K562 (cell line): ENCODE results near the gene LMAN1L. TPM values are rescaled to one million over a fixed set of nuclear protein-coding genes. Genes with fewer than 3 reads are reported as not detected.

Experiments used
- ATAC-seq: fragments of 200-7000 bp; cut with Tn5 transposase; 3 replicates; pipeline ENCODE4 v1.9.1; 2020; ENCODE audit warnings: moderate library complexity
- BruUV-seq: library from RNA; stranded (reverse); fragments of 400-500 nt; replicated peaks from 2 replicates; lab custom pipeline; 2021; lab: Mats Ljungman, UMichigan
- CTCF ChIA-PET: fragments of 300-600 bp; formaldehyde crosslinking; extraction: SDS; loops from one replicate; lab custom pipeline; 2021; ENCODE audit warnings: low intra/inter-chr PET ratio; lab: Yijun Ruan, JAX
- POLR2A ChIA-PET: fragments of 300-600, 350-650 bp; sonication (Branson Sonifier 250); formaldehyde crosslinking; extraction: SDS; loops from one replicate; lab custom pipeline; 2021; ENCODE audit warnings: antibody characterized with exemption, inconsistent platforms; lab: Yijun Ruan, JAX
- DNase-seq, 4 experiments: peaks; one replicate each; pipeline versions ENCODE4 v3.0.0 to v3.0.0-alpha.2; 2011 to 2018; ENCODE audit warnings: low spot score in 3 of 4, mixed read lengths in 3 of 4; ENCODE audit errors: extremely low read depth in 1 of 4
- FAIRE-seq: peaks from 2 replicates; lab custom pipeline; 2011; peaks lifted over from hg19 to GRCh38; lab: Jason Lieb, UNC
- H2AFZ ChIP-seq: 2 replicates; pipeline ENCODE4 v1.6.0; 2011; ENCODE audit warnings: low read depth, low read length, control low read depth, inconsistent platforms
- H3K27ac ChIP-seq: fragments of 200-600 bp; 3 replicates; pipeline ENCODE4 v1.8.0; 2011; ENCODE audit warnings: low read depth, mild to moderate bottlenecking, control low read depth, inconsistent platforms, low read length, moderate library complexity, mixed read lengths; ENCODE audit errors: extremely low read depth
- H3K27me3 ChIP-seq, 2 experiments: fragments of 300-600 bp in 1 of 2; 2 replicates in 1 of 2; 3 replicates in 1 of 2; pipeline versions ENCODE4 v1.6.0 to v1.8.0; 2011; ENCODE audit warnings: inconsistent platforms in 2 of 2, low read length in 2 of 2, mild to moderate bottlenecking in 1 of 2, mixed read lengths in 1 of 2, moderate library complexity in 1 of 2; ENCODE audit not compliant: control insufficient read depth in 2 of 2, insufficient read depth in 2 of 2
- H3K36me3 ChIP-seq: fragments of 300-600 bp; 3 replicates; pipeline ENCODE4 v1.8.0; 2011; ENCODE audit warnings: mild to moderate bottlenecking, low read length, inconsistent platforms; ENCODE audit not compliant: control insufficient read depth, insufficient read depth
- H3K4me1 ChIP-seq, 2 experiments: fragments of 200-600 bp in 1 of 2; replicated peaks in 1 of 2; 2 replicates in 1 of 2; 3 replicates in 1 of 2; pipeline versions ENCODE4 v1.5.1 to v1.8.0; 2011; ENCODE audit warnings: inconsistent platforms in 2 of 2, low read length in 2 of 2, mild to moderate bottlenecking in 1 of 2, mixed read lengths in 1 of 2, moderate library complexity in 1 of 2; ENCODE audit not compliant: control insufficient read depth in 2 of 2, insufficient read depth in 2 of 2
- H3K4me2 ChIP-seq: 2 replicates; pipeline ENCODE4 v1.6.1; 2011; ENCODE audit warnings: low read length, control low read depth, inconsistent platforms, mixed read lengths; ENCODE audit not compliant: insufficient read depth
- H3K4me3 ChIP-seq: fragments of 200-600 bp; sonication (generic), shearing (Covaris generic); 2 replicates; pipeline ENCODE4 v1.5.1; 2016; ENCODE audit warnings: control low read depth, inconsistent platforms
- H3K79me2 ChIP-seq: fragments of 200-600 bp; 3 replicates; pipeline ENCODE4 v1.8.0; 2011; ENCODE audit warnings: low read length, inconsistent platforms; ENCODE audit not compliant: control insufficient read depth, insufficient read depth
- H3K9ac ChIP-seq, 2 experiments: 2 replicates each; pipeline versions ENCODE4 v1.6.0 to v1.6.1; 2011; ENCODE audit warnings: low read depth in 2 of 2, low read length in 2 of 2, control low read depth in 1 of 2, inconsistent platforms in 1 of 2, mild to moderate bottlenecking in 1 of 2, mixed read lengths in 1 of 2; ENCODE audit not compliant: insufficient read depth in 1 of 2
- H3K9me1 ChIP-seq: one replicate; pipeline ENCODE4 v1.6.0; 2011; ENCODE audit warnings: inconsistent platforms, mild to moderate bottlenecking, low read length, moderate library complexity; ENCODE audit not compliant: control insufficient read depth, insufficient read depth
- H3K9me3 ChIP-seq: replicated peaks from 2 replicates; pipeline ENCODE4 v1.5.1; 2011; ENCODE audit warnings: low read depth, low read length, inconsistent platforms; ENCODE audit not compliant: control insufficient read depth, insufficient read depth
- H4K20me1 ChIP-seq: replicated peaks from 2 replicates; pipeline ENCODE4 v1.6.1; 2011; ENCODE audit warnings: low read length, inconsistent platforms, mixed read lengths; ENCODE audit not compliant: control insufficient read depth, insufficient read depth
- ARID2 ChIP-seq: fragments of 450-650 bp; IDR thresholded peaks from 2 replicates; pipeline ENCODE4 v1.6.1; 2017; ENCODE audit warnings: antibody characterized with exemption, mild to moderate bottlenecking
- ATF1 ChIP-seq, 2 experiments: fragments of 450-650 bp in 1 of 2; IDR thresholded peaks; 2 replicates each; pipeline ENCODE4 v1.6.1; 2016; ENCODE audit warnings: missing compliant biosample characterization in 1 of 2, missing genetic modification characterization in 1 of 2
- HDGF ChIP-seq: fragments of 450-650 bp; IDR thresholded peaks from 2 replicates; pipeline ENCODE4 v1.6.1; 2016
- MYNN ChIP-seq, 2 experiments: sonication (generic); formaldehyde crosslinking in 1 of 2; IDR thresholded peaks; 2 replicates each; pipeline versions ENCODE4 v1.5.0 to v1.6.1; 2016 to 2020; ENCODE audit warnings: antibody characterized with exemption in 1 of 2, missing genetic modification reagents in 1 of 2
- NCOA4 ChIP-seq: fragments of 450-650 bp; IDR thresholded peaks from 2 replicates; pipeline ENCODE4 v1.6.1; 2018; ENCODE audit warnings: mild to moderate bottlenecking; ENCODE audit not compliant: partially characterized antibody
- PHF8 ChIP-seq: fragments of 200-600 bp; sonication (generic); IDR thresholded peaks from 2 replicates; pipeline ENCODE4 v1.6.1; 2012; ENCODE audit warnings: mixed run types, mild to moderate bottlenecking, inconsistent platforms, low read length, moderate library complexity, borderline replicate concordance
- POLR2AphosphoS2 ChIP-seq: IDR thresholded peaks from 2 replicates; pipeline ENCODE4 v1.6.1; 2012; ENCODE audit warnings: low read length, improper control_type of control experiment
- REST ChIP-seq, 2 experiments: fragments of 450-650 bp; formaldehyde crosslinking in 1 of 2; IDR thresholded peaks; 2 replicates each; pipeline versions ENCODE4 v1.4.0 to v1.6.1; 2014 to 2020; ENCODE audit warnings: mild to moderate bottlenecking in 2 of 2, borderline replicate concordance in 1 of 2, low read depth in 1 of 2
- RFX1 ChIP-seq: fragments of 450-650 bp; IDR thresholded peaks from 2 replicates; pipeline ENCODE4 v1.6.1; 2016; ENCODE audit warnings: mild to moderate bottlenecking, moderate library complexity
- TCF7L2 ChIP-seq: fragments of 150-350 bp; IDR thresholded peaks from 2 replicates; pipeline ENCODE4 v1.6.1; 2016; ENCODE audit warnings: low read depth, mild to moderate bottlenecking, low read length, moderate library complexity
- ZNF174 ChIP-seq: fragments of 250-450 bp; sonication (Bioruptor Pico); IDR thresholded peaks from 2 replicates; pipeline ENCODE4 v1.4.0; 2020; ENCODE audit warnings: mild to moderate bottlenecking
- WGBS: fragments of 100-300 bp; shearing (Covaris generic); methylation state at CpG from one replicate; pipeline ENCODE4 v1.1.6; 2016; ENCODE audit warnings: low coverage, mixed read lengths; ENCODE audit not compliant: insufficient coverage; ENCODE audit errors: missing lambda C conversion rate; 5-methylcytosine and 5-hydroxymethylcytosine counted together
- in situ Hi-C: fragments of 300-500 bp; cut with MboI; formaldehyde crosslinking; loops from 4 replicates; pipeline ENCODE4 v1.15.0; 2018; ENCODE audit warnings: inconsistent platforms, mixed read lengths
- intact Hi-C: fragments of 100-400 bp; cut with micrococcal nuclease; formaldehyde crosslinking; loops from 2 replicates; pipeline ENCODE4 v1.14.2; 2022
- polyA plus RNA-seq, 8 experiments: library from polyadenylated mRNA; depleted of rRNA in 4 of 8; stranded (reverse) in 5 of 8; unstranded in 3 of 8; fragments of >200 nt; fragmentation: Nextera tagmentation in 2 of 8; fragmentation: Illumina TruSeq in 1 of 8; extraction: Ambion mirVana in 2 of 8; extraction: Trizol in 1 of 8; gene quantifications; 2 replicates each; pipeline versions ENCODE4 v1.2.1 to v1.2.3, GENCODE V29; 2011 to 2014; ENCODE audit warnings: inconsistent platforms in 1 of 8, missing spikeins in 1 of 8
- total RNA-seq, 7 experiments: library from RNA; depleted of rRNA in 6 of 7; stranded (reverse); fragments of >200 nt in 6 of 7; fragmentation: Illumina TruSeq in 2 of 7; extraction: Trizol in 2 of 7; gene quantifications; 2 replicates each; pipeline versions ENCODE4 v1.2.1 to v1.2.3, GENCODE V29; 2011 to 2021; ENCODE audit warnings: low replicate concordance in 1 of 7
- TF ChIP-seq, protein P1 (sequence below): fragments of 450-650 bp; formaldehyde crosslinking; IDR thresholded peaks from 2 replicates; pipeline ENCODE4 v1.4.0; 2020; ENCODE audit warnings: mild to moderate bottlenecking

Gene LMAN1L
- total and polyA plus RNA-seq, 9 of the 15 experiments (the other 6 are each of a cell fraction or from before 2014, with no cell fraction given) = not detected

DNA sequence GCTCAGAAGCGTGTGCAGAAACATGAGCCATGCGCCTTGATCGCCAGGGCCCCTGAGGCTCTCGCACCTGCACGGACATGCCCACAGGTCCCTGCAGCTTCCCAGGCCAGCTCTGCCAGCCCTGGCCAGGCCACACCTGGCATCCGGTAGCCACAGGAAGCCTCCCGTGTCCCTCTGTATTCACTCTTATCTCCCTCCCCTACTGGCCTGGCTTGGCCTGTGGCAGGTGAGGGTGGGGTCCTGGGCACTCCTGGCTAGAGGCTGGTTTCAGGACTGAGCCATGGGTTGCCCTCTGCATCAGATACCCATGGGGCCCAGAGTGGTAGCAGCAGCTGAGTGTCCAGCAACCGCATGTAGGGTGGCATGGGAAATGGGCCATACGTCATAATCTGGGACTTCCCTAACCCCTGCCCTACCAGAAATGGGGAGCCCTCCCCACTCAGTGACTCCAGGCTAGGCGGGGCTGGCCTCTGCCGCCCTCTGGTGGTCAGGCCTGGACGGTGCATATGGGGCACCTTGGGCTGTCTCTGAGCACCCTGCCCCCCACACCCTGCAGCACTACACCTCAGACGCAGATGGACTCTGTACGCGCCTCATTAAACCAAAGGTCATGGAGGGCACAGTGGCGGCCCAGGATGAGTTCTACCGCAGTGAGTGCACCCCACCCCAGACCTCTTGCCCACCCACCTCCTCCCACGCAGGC, 12.6 kb upstream of the LMAN1L start:
- no peak overlapping the region for H3K4me2 ChIP-seq
- no peak for TF ChIP-seq ZNF174 (CRISPR knock-in tag)
- TF ChIP-seq MYNN (IDR thresholded peaks at IDR 0.05) = 0 out of 2 replicates have a peak, but pooled peaks have one; percentile 65
- TF ChIP-seq MYNN (CRISPR knock-in tag; IDR thresholded peaks at IDR 0.05) = no peak
- TF ChIP-seq ATF1 (CRISPR knock-in tag; IDR thresholded peaks at IDR 0.05) = no peak
- peak; percentile 61; the same call in 1 of the 2 replicates for TF ChIP-seq ATF1 (tag; IDR thresholded peaks at IDR 0.05)
- TF ChIP-seq, protein P1, sequence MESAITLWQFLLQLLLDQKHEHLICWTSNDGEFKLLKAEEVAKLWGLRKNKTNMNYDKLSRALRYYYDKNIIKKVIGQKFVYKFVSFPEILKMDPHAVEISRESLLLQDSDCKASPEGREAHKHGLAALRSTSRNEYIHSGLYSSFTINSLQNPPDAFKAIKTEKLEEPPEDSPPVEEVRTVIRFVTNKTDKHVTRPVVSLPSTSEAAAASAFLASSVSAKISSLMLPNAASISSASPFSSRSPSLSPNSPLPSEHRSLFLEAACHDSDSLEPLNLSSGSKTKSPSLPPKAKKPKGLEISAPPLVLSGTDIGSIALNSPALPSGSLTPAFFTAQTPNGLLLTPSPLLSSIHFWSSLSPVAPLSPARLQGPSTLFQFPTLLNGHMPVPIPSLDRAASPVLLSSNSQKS (CRISPR knock-in tag) = no peak
- TF ChIP-seq ARID2 = no peak; the same call in 1 of the 2 replicates
- TF ChIP-seq NCOA4 = no peak
- peak; percentile 46; the same call in 1 of the 2 replicates for TF ChIP-seq POLR2AphosphoS2
- no peak for TF ChIP-seq PHF8
- 0 out of 2 replicates have a peak, but pooled peaks have one; percentile 62 for TF ChIP-seq HDGF
- no peak for TF ChIP-seq RFX1
- TF ChIP-seq REST (IDR thresholded peaks at IDR 0.05; ENCODE audit: borderline replicate concordance) = peak; percentile 90
- TF ChIP-seq REST (CRISPR knock-in tag; IDR thresholded peaks at IDR 0.05; ENCODE audit: low read depth) = no peak
- no peak for TF ChIP-seq TCF7L2

More for the DNA sequence above, 12.6 kb upstream of the LMAN1L start:
- CTCF ChIA-PET = interaction anchor here (0.7 to 2.3 kb wide), 5 partner anchors 12 to 426 kb away, joined by 3 to 41 read pairs (median 3); no protein-coding TSS in a partner anchor
- Histone ChIP-seq H3K9me1 (peaks cover 10% of the 10 kb centered on the region), H3K4me3 (no peak overlapping the region), H3K36me3 (peaks cover 71% of the 10 kb centered on the region; the same call in 2 of the 3 replicates), H4K20me1 (peaks cover 14% of the 10 kb centered on the region), H3K27ac (no peak overlapping the region), H2AFZ (no peak overlapping the region), H3K4me1 (peaks cover 0 to 43% of the 10 kb centered on the region in 2 experiments; a peak in 3 of 5 replicates), H3K9me3 (no peaks in the 10 kb centered on the region), H3K27me3 (no peaks in the 10 kb centered on the region), H3K79me2 (no peaks in the 10 kb centered on the region; the same call in 2 of the 3 replicates), H3K9ac (no peak overlapping the region; a peak in 1 of 4 replicates)
- DNase-seq (peak; percentile 84 to 95 (median 92)), ATAC-seq (peak; percentile 99), FAIRE-seq (peak; percentile 83)
- intact Hi-C loops (loop anchor here (1.0 kb wide), 2 partner anchors 29 to 150 kb away; no protein-coding TSS in a partner anchor), in situ Hi-C loops (no loop called here)
- no TSS peak for BruUV-seq
- 44% methylated on average over 17 of the region's 18 CpGs for WGBS
- POLR2A ChIA-PET = interaction anchor here (0.7 to 1.5 kb wide), 3 partner anchors 9 to 29 kb away, joined by 3 to 4 read pairs (median 3); no protein-coding TSS in a partner anchor
